Transverse colon (tissue), 4 donors: ENCODE results near the gene ZNF281. TPM values are rescaled to one million over a fixed set of nuclear protein-coding genes. Genes with fewer than 3 reads are reported as not detected.

ENCODE experiments used
- DNase-seq: peaks from one replicate; pipeline ENCODE4 v3.0.0-alpha.2; 2019
- H3K27ac ChIP-seq, 4 donors: fragments of 200-600 bp; sonication (generic); 2 replicates each; pipeline ENCODE4 v1.5.1; 2016 to 2018; ENCODE audit warnings: inconsistent platforms in 4 of 4
- H3K27me3 ChIP-seq: fragments of 200-600 bp; sonication (generic); 2 replicates; pipeline ENCODE4 v1.5.1; 2017; ENCODE audit warnings: inconsistent platforms
- H3K36me3 ChIP-seq, 4 donors: fragments of 200-600 bp; sonication (generic); 2 replicates each; pipeline ENCODE4 v1.5.1; 2017 to 2019; ENCODE audit warnings: inconsistent platforms in 4 of 4
- H3K4me1 ChIP-seq, 4 donors: fragments of 200-600 bp; sonication (generic); 2 replicates each; pipeline ENCODE4 v1.5.1; 2017 to 2020; ENCODE audit warnings: inconsistent platforms in 4 of 4
- H3K4me3 ChIP-seq, 4 donors: fragments of 200-600 bp; sonication (generic); 1 replicate in 1 of 4; 2 replicates in 3 of 4; pipeline versions ENCODE4 v1.5.1 to v1.6.1; 2017 to 2019; ENCODE audit warnings: inconsistent platforms in 4 of 4
- H3K9me3 ChIP-seq, 2 donors: fragments of 200-600 bp; sonication (generic); 2 replicates each; pipeline ENCODE4 v1.5.1; 2017 to 2019; ENCODE audit warnings: inconsistent platforms in 2 of 2
- CTCF ChIP-seq, 5 experiments: fragments of 200-600 bp in 3 of 5; fragments of 450-650 bp in 2 of 5; sonication (generic) in 3 of 5; IDR thresholded peaks; 1 replicate in 2 of 5; 2 replicates in 3 of 5; pipeline ENCODE4 v1.5.1; 2016 to 2017; ENCODE audit warnings: antibody characterized with exemption in 5 of 5, inconsistent platforms in 3 of 5, mild to moderate bottlenecking in 2 of 5, moderate library complexity in 1 of 5
- EP300 ChIP-seq: sonication (generic); formaldehyde crosslinking; IDR thresholded peaks from one replicate; pipeline ENCODE4 v1.6.1; 2017; ENCODE audit warnings: antibody characterized with exemption, low read depth
- POLR2A ChIP-seq: fragments of 450-650 bp; IDR thresholded peaks from one replicate; pipeline ENCODE4 v1.6.1; 2016; ENCODE audit warnings: antibody characterized with exemption, mild to moderate bottlenecking, moderate library complexity
- POLR2AphosphoS5 ChIP-seq, 3 donors: sonication (generic); formaldehyde crosslinking; IDR thresholded peaks; one replicate each; pipeline ENCODE4 v1.6.1; 2016; ENCODE audit warnings: antibody characterized with exemption in 3 of 3
- WGBS, 2 donors: methylation state at CpG; one replicate each; pipeline ENCODE4 v1.1.5; 2018; ENCODE audit warnings: low coverage in 1 of 2; 5-methylcytosine and 5-hydroxymethylcytosine counted together
- in situ Hi-C, 4 donors: fragments of 200-750 bp; cut with MboI; loops; one replicate each; pipeline versions ENCODE4 v1.15.0 to v1.15.1; 2017; ENCODE audit warnings: low sequenced_read_pairs in 3 of 4, low pct_ligation_motif_present in 1 of 4, low pct_unique_long_range_greater_than_20kb in 1 of 4
- intact Hi-C: fragments of 100-400 bp; cut with DNase I; formaldehyde crosslinking; loops from one replicate; pipeline ENCODE4 v1.15.1; 2023; ENCODE audit warnings: low total_unique reads
- total RNA-seq, 4 donors: library from RNA; depleted of rRNA; stranded (reverse); fragments of >200 nt; gene quantifications; one replicate each; pipeline ENCODE4 v1.1.0, GENCODE V29; 2016

Gene ZNF281
- total RNA-seq, 4 donors from 2014 or later, result 7.5 to 15.1 (median 10.9) TPM

GRCh38 chr1:200369706-200370105, 40.1 kb downstream of the ZNF281 start:
- no peaks in the 10 kb centered on the region for H3K27me3 ChIP-seq
- H3K36me3 ChIP-seq, result no peaks in the 10 kb centered on the region
- WGBS, 2 donors, result 69 to 73% methylated on average over 2 of the region's 2 CpGs
- DNase-seq, result no peak
- no peak for TF ChIP-seq EP300
- TF ChIP-seq CTCF (IDR thresholded peaks at IDR 0.05), result no peak
- TF ChIP-seq POLR2AphosphoS5 (IDR thresholded peaks at IDR 0.05), result no peak
- no peak for TF ChIP-seq POLR2A
- intact Hi-C loops (no loop called here), in situ Hi-C loops (no loop called here)
- H3K9me3 ChIP-seq, result no peaks in the 10 kb centered on the region
- H3K4me1 ChIP-seq, result peaks cover 0 to 3% (median 0%) of the 10 kb centered on the region in 4 donors
- no peak overlapping the region for H3K4me3 ChIP-seq
- H3K27ac ChIP-seq, result no peak overlapping the region

- Histone ChIP-seq H3K27ac (no peak overlapping the region), H3K4me3 (no peak overlapping the region), H3K4me1 (peaks cover 0 to 3% (median 0%) of the 10 kb centered on the region in 4 donors), H3K27me3 (no peaks in the 10 kb centered on the region), H3K36me3 (no peaks in the 10 kb centered on the region), H3K9me3 (no peaks in the 10 kb centered on the region)
- in situ Hi-C loops, result no loop called here
- no peak for TF ChIP-seq CTCF (IDR thresholded peaks at IDR 0.05)
- TF ChIP-seq EP300, result no peak
- TF ChIP-seq POLR2AphosphoS5 (IDR thresholded peaks at IDR 0.05), result no peak
- TF ChIP-seq POLR2A, result no peak
- no peak for DNase-seq
- 86 to 100% methylated on average over 2 to 4 of the region's 4 CpGs for WGBS, 2 donors
- intact Hi-C loops, result no loop called here
Measured at GRCh38 chr1:200369131-200369530, 40.7 kb downstream of the ZNF281 start.

GRCh38 chr1:200368556-200368955, 41.3 kb downstream of the ZNF281 start:
- no peaks in the 10 kb centered on the region for H3K9me3 ChIP-seq
- no peak overlapping the region for H3K4me3 ChIP-seq
- peaks cover 0 to 3% (median 0%) of the 10 kb centered on the region in 4 donors for H3K4me1 ChIP-seq
- H3K27me3 ChIP-seq, result no peaks in the 10 kb centered on the region
- in situ Hi-C loops (no loop called here), intact Hi-C loops (no loop called here)
- H3K36me3 ChIP-seq, result no peaks in the 10 kb centered on the region
- DNase-seq, result no peak
- no peak for TF ChIP-seq CTCF (IDR thresholded peaks at IDR 0.05)
- no peak for TF ChIP-seq POLR2A
- no peak for TF ChIP-seq EP300
- no peak for TF ChIP-seq POLR2AphosphoS5 (IDR thresholded peaks at IDR 0.05)
- 77 to 91% methylated on average over 6 of the region's 6 CpGs for WGBS, 2 donors
- H3K27ac ChIP-seq, result no peak overlapping the region

GRCh38 chr1:200367841-200368534, 41.8 kb downstream of the ZNF281 start:
- Histone ChIP-seq H3K27ac (no peak overlapping the region), H3K9me3 (no peaks in the 10 kb centered on the region), H3K4me3 (no peak overlapping the region), H3K36me3 (no peaks in the 10 kb centered on the region), H3K4me1 (peaks cover 0 to 3% (median 0%) of the 10 kb centered on the region in 4 donors), H3K27me3 (no peaks in the 10 kb centered on the region)
- intact Hi-C loops, result no loop called here
- 75 to 87% methylated on average over 2 to 3 of the region's 3 CpGs for WGBS, 2 donors
- DNase-seq, result no peak
- TF ChIP-seq EP300 (no peak), CTCF (IDR thresholded peaks at IDR 0.05) (no peak)
- in situ Hi-C loops, result no loop called here
